Esophagus squamous epithelium (tissue), 4 donors: ENCODE data around the gene KANK4.

Experiments used
- CTCF ChIP-seq, 6 experiments: fragments of 450-650 bp in 4 of 6; fragments of 200-600 bp in 2 of 6; sonication (generic) in 2 of 6; IDR thresholded peaks; one replicate each; pipeline ENCODE4 v1.5.1; 2016 to 2019; ENCODE audit warnings: antibody characterized with exemption in 6 of 6, mild to moderate bottlenecking in 4 of 6, moderate library complexity in 4 of 6
- POLR2A ChIP-seq, 4 donors: fragments of 450-650 bp; IDR thresholded peaks; one replicate each; pipeline ENCODE4 v1.6.1; 2017; ENCODE audit warnings: antibody characterized with exemption in 4 of 4, mild to moderate bottlenecking in 4 of 4, moderate library complexity in 3 of 4

DNA sequence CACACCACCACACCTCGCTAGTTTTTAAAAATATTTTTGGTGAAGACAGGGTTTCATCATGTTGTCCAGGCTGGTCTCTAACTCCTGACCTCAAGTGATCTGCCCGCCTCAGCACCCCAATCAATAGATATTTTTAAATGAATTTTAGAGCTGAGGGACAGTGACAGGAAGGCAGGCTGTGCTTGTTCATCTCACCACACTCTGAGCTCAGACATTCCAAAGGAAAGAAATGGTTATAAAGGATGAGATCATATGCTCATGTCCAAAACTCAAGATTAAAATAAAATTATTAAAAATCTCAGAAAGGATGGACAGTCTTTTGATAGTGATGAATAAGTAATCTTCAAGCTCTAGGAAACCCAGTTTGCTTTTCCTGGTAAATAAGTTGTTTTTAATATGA is 83.7 kb downstream of the KANK4 start:
- TF ChIP-seq CTCF (IDR thresholded peaks at IDR 0.05) (no peak), POLR2A (IDR thresholded peaks at IDR 0.05) (no peak)
